Neural cell (in vitro differentiated cells): ENCODE results near the gene NUDT1. TPM values are rescaled to one million over a fixed set of nuclear protein-coding genes. Genes with fewer than 3 reads are reported as not detected.

ENCODE experiments used
- H2AFZ ChIP-seq: fragments of 200-600, 300-800 bp; sonication (generic), shearing (Covaris generic); 2 replicates; pipeline ENCODE4 v1.6.0; 2014; ENCODE audit warnings: low read depth, mild to moderate bottlenecking, antibody characterized with exemption, low read length, moderate library complexity
- H3F3A ChIP-seq: fragments of 200-600 bp; shearing (Covaris generic); 2 replicates; pipeline ENCODE4 v1.6.1; 2016; ENCODE audit warnings: mild to moderate bottlenecking, moderate library complexity, mixed read lengths, antibody characterized with exemption, low read length; ENCODE audit not compliant: insufficient read depth, poor library complexity, severe bottlenecking
- H3K27ac ChIP-seq: fragments of 200-600, 300-800 bp; sonication (generic), shearing (Covaris generic); 2 replicates; pipeline ENCODE4 v1.5.1; 2014; ENCODE audit warnings: mild to moderate bottlenecking, low read length, moderate library complexity
- H3K27me3 ChIP-seq: fragments of 300-800, 200-600 bp; sonication (generic), shearing (Covaris generic); 2 replicates; pipeline ENCODE4 v1.6.0; 2014; ENCODE audit warnings: mild to moderate bottlenecking, low read depth, low read length, moderate library complexity; ENCODE audit not compliant: insufficient read depth
- H3K36me3 ChIP-seq: fragments of 300-800, 200-600 bp; sonication (generic), shearing (Covaris generic); 2 replicates; pipeline ENCODE4 v1.5.1; 2014; ENCODE audit warnings: mild to moderate bottlenecking, antibody characterized with exemption, low read length, moderate library complexity; ENCODE audit not compliant: insufficient read depth
- H3K4me2 ChIP-seq: fragments of 300-800, 200-600 bp; sonication (generic), shearing (Covaris generic); 2 replicates; pipeline ENCODE4 v1.6.0; 2014; ENCODE audit warnings: mild to moderate bottlenecking, low read length
- H3K4me3 ChIP-seq: fragments of 300-800, 200-600 bp; sonication (generic), shearing (Covaris generic); 2 replicates; pipeline ENCODE4 v1.5.1; 2014; ENCODE audit warnings: mild to moderate bottlenecking, low read length, moderate library complexity
- H3K79me2 ChIP-seq: fragments of 200-600 bp; shearing (Covaris generic); replicated peaks from 2 replicates; pipeline ENCODE4 v1.6.0; 2014; ENCODE audit warnings: mild to moderate bottlenecking, low read length, moderate library complexity; ENCODE audit not compliant: insufficient read depth
- H3K9ac ChIP-seq: fragments of 300-800, 200-600 bp; sonication (generic), shearing (Covaris generic); 2 replicates; pipeline ENCODE4 v1.6.1; 2016; ENCODE audit warnings: mild to moderate bottlenecking, low read length, mixed read lengths
- H3K9me2 ChIP-seq: fragments of 200-600 bp; shearing (Covaris generic); 2 replicates; pipeline ENCODE4 v1.6.1; 2016; ENCODE audit warnings: mild to moderate bottlenecking, low read length, mixed read lengths; ENCODE audit not compliant: insufficient read depth
- H3K9me3 ChIP-seq: fragments of 200-600, 300-800 bp; sonication (generic), shearing (Covaris generic); 2 replicates; pipeline ENCODE4 v1.6.1; 2016; ENCODE audit warnings: mild to moderate bottlenecking, mixed run types, low read length, moderate library complexity, mixed read lengths
- H4K20me1 ChIP-seq: fragments of 200-600 bp; shearing (Covaris generic); 2 replicates; pipeline ENCODE4 v1.6.1; 2016; ENCODE audit warnings: mild to moderate bottlenecking, mixed run types; ENCODE audit not compliant: insufficient read depth
- EP300 ChIP-seq: fragments of 450-650 bp; conservative IDR thresholded peaks from 2 replicates; pipeline ENCODE4 v1.6.1; 2014; ENCODE audit warnings: antibody characterized with exemption, mild to moderate bottlenecking, moderate library complexity; ENCODE audit not compliant: poor library complexity, severe bottlenecking
- EZH2 ChIP-seq: fragments of 200-600, 300-800 bp; shearing (Covaris generic), sonication (generic); IDR thresholded peaks from 2 replicates; pipeline ENCODE4 v1.6.1; 2014; ENCODE audit warnings: antibody characterized with exemption, low read length, borderline replicate concordance, mild to moderate bottlenecking; ENCODE audit not compliant: insufficient read depth, poor library complexity, severe bottlenecking
- MXI1 ChIP-seq: fragments of 450-650 bp; conservative IDR thresholded peaks from 2 replicates; pipeline ENCODE4 v1.6.1; 2014; ENCODE audit warnings: antibody characterized with exemption, mild to moderate bottlenecking; ENCODE audit not compliant: poor library complexity, severe bottlenecking
- POLR2AphosphoS5 ChIP-seq: IDR thresholded peaks from 2 replicates; pipeline ENCODE4 v1.6.1; 2012
- RAD21 ChIP-seq: fragments of 450-650 bp; conservative IDR thresholded peaks from 2 replicates; pipeline ENCODE4 v1.6.1; 2014; ENCODE audit warnings: antibody characterized with exemption, mild to moderate bottlenecking, moderate library complexity
- SMC3 ChIP-seq: fragments of 450-650 bp; conservative IDR thresholded peaks from 2 replicates; pipeline ENCODE4 v1.6.1; 2014; ENCODE audit warnings: antibody characterized with exemption, mild to moderate bottlenecking, moderate library complexity; ENCODE audit not compliant: poor library complexity
- TAF1 ChIP-seq: IDR thresholded peaks from 2 replicates; pipeline ENCODE4 v1.6.1; 2012; ENCODE audit warnings: low read depth
- polyA plus RNA-seq: library from polyadenylated mRNA; depleted of rRNA; stranded (reverse); fragments of >200 nt; gene quantifications from 2 replicates; pipeline ENCODE4 v1.2.3, GENCODE V29; 2014
- TF ChIP-seq, protein P1 (sequence below): fragments of 450-650 bp; IDR thresholded peaks from 2 replicates; pipeline ENCODE4 v1.5.1; 2014; ENCODE audit warnings: antibody characterized with exemption, mild to moderate bottlenecking, moderate library complexity; ENCODE audit not compliant: poor library complexity, severe bottlenecking
- TF ChIP-seq, protein P2 (sequence below): IDR thresholded peaks from 2 replicates; pipeline ENCODE4 v1.6.1; 2012; ENCODE audit warnings: borderline replicate concordance

The NUDT1 gene
- polyA plus RNA-seq, 1 donor from 2014 or later = 67.8 TPM

DNA sequence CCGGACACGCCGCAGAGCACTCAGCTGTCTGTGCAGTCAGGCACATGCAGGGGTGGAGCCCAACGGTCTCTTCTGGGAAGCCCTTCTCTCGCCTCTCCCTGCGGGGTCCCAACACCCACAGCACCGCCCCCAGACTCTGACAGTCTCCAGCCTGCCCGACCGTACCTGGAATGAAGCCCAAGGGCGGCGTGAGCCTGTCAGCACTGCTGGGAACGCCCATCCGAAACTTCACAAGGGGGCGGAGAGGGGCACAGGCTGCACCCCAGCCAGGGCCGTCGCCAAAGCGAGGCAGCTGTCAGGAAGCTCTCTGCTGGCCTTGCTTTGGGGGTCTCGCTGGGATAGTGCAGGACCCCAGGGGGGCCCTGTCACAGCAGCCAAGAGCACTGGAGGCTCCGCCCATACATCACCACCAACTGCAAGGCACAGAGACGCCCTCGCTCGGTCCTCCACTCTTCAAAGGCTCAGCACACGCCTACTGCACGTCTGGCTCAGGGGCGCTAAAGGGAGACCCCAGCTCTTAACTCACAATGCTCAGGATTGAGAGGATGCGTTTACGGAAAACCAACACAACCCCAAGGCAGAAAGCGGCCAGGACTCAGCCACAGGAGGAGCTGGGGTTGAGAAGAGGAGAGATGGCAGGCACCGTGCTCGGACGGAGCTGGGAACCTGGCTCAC is 40.2 kb upstream of the NUDT1 start:
- H3K9me3 ChIP-seq = no peaks in the 10 kb centered on the region
- no peaks in the 10 kb centered on the region for H3K79me2 ChIP-seq
- H4K20me1 ChIP-seq = no peaks in the 10 kb centered on the region
- no peak overlapping the region for H3K27ac ChIP-seq
- no peak overlapping the region for H3K4me3 ChIP-seq
- no peaks in the 10 kb centered on the region for H3K36me3 ChIP-seq
- H2AFZ ChIP-seq = no peak overlapping the region
- no peak overlapping the region for H3K4me2 ChIP-seq
- H3F3A ChIP-seq = no peaks in the 10 kb centered on the region
- H3K9me2 ChIP-seq = no peaks in the 10 kb centered on the region
- H3K9ac ChIP-seq = no peak overlapping the region
- no peak for TF ChIP-seq EZH2
- no peak for TF ChIP-seq POLR2AphosphoS5
- TF ChIP-seq SMC3 = no peak
- TF ChIP-seq TAF1 = no peak
- no peak for TF ChIP-seq RAD21
- TF ChIP-seq, protein P1, sequence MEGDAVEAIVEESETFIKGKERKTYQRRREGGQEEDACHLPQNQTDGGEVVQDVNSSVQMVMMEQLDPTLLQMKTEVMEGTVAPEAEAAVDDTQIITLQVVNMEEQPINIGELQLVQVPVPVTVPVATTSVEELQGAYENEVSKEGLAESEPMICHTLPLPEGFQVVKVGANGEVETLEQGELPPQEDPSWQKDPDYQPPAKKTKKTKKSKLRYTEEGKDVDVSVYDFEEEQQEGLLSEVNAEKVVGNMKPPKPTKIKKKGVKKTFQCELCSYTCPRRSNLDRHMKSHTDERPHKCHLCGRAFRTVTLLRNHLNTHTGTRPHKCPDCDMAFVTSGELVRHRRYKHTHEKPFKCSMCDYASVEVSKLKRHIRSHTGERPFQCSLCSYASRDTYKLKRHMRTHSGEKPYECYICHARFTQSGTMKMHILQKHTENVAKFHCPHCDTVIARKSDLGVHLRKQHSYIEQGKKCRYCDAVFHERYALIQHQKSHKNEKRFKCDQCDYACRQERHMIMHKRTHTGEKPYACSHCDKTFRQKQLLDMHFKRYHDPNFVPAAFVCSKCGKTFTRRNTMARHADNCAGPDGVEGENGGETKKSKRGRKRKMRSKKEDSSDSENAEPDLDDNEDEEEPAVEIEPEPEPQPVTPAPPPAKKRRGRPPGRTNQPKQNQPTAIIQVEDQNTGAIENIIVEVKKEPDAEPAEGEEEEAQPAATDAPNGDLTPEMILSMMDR = no peak
- TF ChIP-seq EP300 = no peak
- no peak for TF ChIP-seq MXI1
- TF ChIP-seq, protein P2, sequence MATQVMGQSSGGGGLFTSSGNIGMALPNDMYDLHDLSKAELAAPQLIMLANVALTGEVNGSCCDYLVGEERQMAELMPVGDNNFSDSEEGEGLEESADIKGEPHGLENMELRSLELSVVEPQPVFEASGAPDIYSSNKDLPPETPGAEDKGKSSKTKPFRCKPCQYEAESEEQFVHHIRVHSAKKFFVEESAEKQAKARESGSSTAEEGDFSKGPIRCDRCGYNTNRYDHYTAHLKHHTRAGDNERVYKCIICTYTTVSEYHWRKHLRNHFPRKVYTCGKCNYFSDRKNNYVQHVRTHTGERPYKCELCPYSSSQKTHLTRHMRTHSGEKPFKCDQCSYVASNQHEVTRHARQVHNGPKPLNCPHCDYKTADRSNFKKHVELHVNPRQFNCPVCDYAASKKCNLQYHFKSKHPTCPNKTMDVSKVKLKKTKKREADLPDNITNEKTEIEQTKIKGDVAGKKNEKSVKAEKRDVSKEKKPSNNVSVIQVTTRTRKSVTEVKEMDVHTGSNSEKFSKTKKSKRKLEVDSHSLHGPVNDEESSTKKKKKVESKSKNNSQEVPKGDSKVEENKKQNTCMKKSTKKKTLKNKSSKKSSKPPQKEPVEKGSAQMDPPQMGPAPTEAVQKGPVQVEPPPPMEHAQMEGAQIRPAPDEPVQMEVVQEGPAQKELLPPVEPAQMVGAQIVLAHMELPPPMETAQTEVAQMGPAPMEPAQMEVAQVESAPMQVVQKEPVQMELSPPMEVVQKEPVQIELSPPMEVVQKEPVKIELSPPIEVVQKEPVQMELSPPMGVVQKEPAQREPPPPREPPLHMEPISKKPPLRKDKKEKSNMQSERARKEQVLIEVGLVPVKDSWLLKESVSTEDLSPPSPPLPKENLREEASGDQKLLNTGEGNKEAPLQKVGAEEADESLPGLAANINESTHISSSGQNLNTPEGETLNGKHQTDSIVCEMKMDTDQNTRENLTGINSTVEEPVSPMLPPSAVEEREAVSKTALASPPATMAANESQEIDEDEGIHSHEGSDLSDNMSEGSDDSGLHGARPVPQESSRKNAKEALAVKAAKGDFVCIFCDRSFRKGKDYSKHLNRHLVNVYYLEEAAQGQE = no peak
- H3K27me3 ChIP-seq = no peaks in the 10 kb centered on the region

DNA sequence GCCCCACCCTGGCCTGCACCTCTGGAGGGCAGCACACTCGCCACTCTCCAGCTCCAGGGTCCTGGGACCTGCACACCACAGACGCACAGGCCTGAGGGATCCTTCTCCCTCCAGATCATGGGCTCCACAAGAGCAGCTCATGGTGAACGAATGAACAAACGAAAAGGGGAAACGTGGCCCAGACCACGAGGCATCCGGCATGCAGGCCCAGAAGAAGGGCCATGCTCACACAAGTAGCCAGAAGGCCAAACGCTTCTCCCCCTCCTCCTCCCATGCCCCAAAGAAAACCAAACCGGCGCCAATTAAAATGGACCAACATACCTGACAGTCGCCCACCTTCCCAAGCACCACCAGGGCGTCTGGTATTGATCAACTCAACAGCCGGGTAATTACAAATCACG is 39.7 kb upstream of the NUDT1 start:
- Histone ChIP-seq H3K27ac (no peak overlapping the region), H3K9me2 (no peaks in the 10 kb centered on the region), H3K4me3 (no peak overlapping the region), H3K79me2 (no peaks in the 10 kb centered on the region), H3K4me2 (no peak overlapping the region), H3K27me3 (no peaks in the 10 kb centered on the region), H3K9me3 (no peaks in the 10 kb centered on the region), H3K36me3 (no peaks in the 10 kb centered on the region), H4K20me1 (no peaks in the 10 kb centered on the region), H3K9ac (no peak overlapping the region), H2AFZ (no peak overlapping the region), H3F3A (no peaks in the 10 kb centered on the region)
- TF ChIP-seq EZH2 (no peak), TAF1 (no peak)
